Measurements from ENCODE around the gene RIMBP3B. TPM values are rescaled to one million over a fixed set of nuclear protein-coding genes. Genes with fewer than 3 reads are reported as not detected.
"Not testable (repeated sequence)": the region's sequence is repeated elsewhere in the genome, so short reads cannot be mapped to it uniquely, and the experiment has no call there.

The RIMBP3B gene
- total RNA-seq, 1 experiment from 2014 or later = 0.39 TPM

- H3K27ac Mint-ChIP-seq; H3K4me1 ChIP-seq (ENCODE audit: insufficient read depth, low read length); H3K4me1 Mint-ChIP-seq; H3K18ac ChIP-seq (ENCODE audit: insufficient read length, low read depth, low read length); H3K79me2 ChIP-seq (ENCODE audit: insufficient read depth, low read length); H2BK20ac ChIP-seq (ENCODE audit: low read depth, low read length, poor library complexity, severe bottlenecking); H3K36me3 Mint-ChIP-seq (ENCODE audit: insufficient read depth in 1 of 3, low read depth in 3 of 3); H4K8ac ChIP-seq (replicated peaks; ENCODE audit: insufficient read length, low read depth, low read length); H2BK5ac ChIP-seq (ENCODE audit: insufficient read length, low read length); H3K56ac ChIP-seq (ENCODE audit: insufficient read length, low read depth, low read length); H3K9me3 Mint-ChIP-seq; H4K5ac ChIP-seq (ENCODE audit: insufficient read length, low read depth, low read length); H3K9ac ChIP-seq (ENCODE audit: extremely low read depth, insufficient read length, low read length); H2BK15ac ChIP-seq (ENCODE audit: low read depth, low read length); H3K14ac ChIP-seq (ENCODE audit: insufficient read depth, low read length); H2AFZ ChIP-seq (ENCODE audit: low read length); H4K20me1 ChIP-seq (ENCODE audit: control insufficient read depth, insufficient read depth, insufficient read length); H3K4me3 Mint-ChIP-seq; H3K4me2 ChIP-seq (ENCODE audit: insufficient read depth, insufficient read length, low read length); H2BK120ac ChIP-seq (ENCODE audit: low read depth, low read length, poor library complexity, severe bottlenecking); H3K27ac ChIP-seq (ENCODE audit: insufficient read length, low read depth, low read length); H3K27me3 Mint-ChIP-seq (ENCODE audit: low read depth); H3K27me3 ChIP-seq (ENCODE audit: insufficient read depth, low read length); H3K23me2 ChIP-seq (ENCODE audit: insufficient read length, low read depth, low read length, poor library complexity, severe bottlenecking); DNase-seq; H3K4ac ChIP-seq (ENCODE audit: low read depth, low read length); H3T11ph ChIP-seq (ENCODE audit: low read length); H3K79me1 ChIP-seq (ENCODE audit: insufficient read depth, low read depth, low read length, poor library complexity, severe bottlenecking); H2BK12ac ChIP-seq (ENCODE audit: insufficient read length, low read depth, low read length); H3K9me3 ChIP-seq (ENCODE audit: control insufficient read depth, low read depth, low read length); H2AK5ac ChIP-seq (ENCODE audit: insufficient read length, low read length); H3K23ac ChIP-seq (ENCODE audit: insufficient read length, low read depth, low read length); H4K91ac ChIP-seq (ENCODE audit: insufficient read length, low read depth, low read length): not testable (repeated sequence)
- WGBS (ENCODE audit: extremely low coverage, insufficient read length, low lambda C conversion rate) = no CpG with 5 or more reads among the region's 79 CpGs
Measured at GRCh38 chr22:21384468-21385357, 1.2 kb downstream of the RIMBP3B start.

- DNase-seq; H3K36me3 Mint-ChIP-seq (ENCODE audit: insufficient read depth in 1 of 3, low read depth in 3 of 3); H2AK5ac ChIP-seq (ENCODE audit: insufficient read length, low read length); H3K79me1 ChIP-seq (ENCODE audit: insufficient read depth, low read depth, low read length, poor library complexity, severe bottlenecking); H3K27ac ChIP-seq (ENCODE audit: insufficient read length, low read depth, low read length); H3K79me2 ChIP-seq (ENCODE audit: insufficient read depth, low read length); H3K9ac ChIP-seq (ENCODE audit: extremely low read depth, insufficient read length, low read length); H2BK12ac ChIP-seq (ENCODE audit: insufficient read length, low read depth, low read length); H4K8ac ChIP-seq (replicated peaks; ENCODE audit: insufficient read length, low read depth, low read length); H3K23ac ChIP-seq (ENCODE audit: insufficient read length, low read depth, low read length); H2BK15ac ChIP-seq (ENCODE audit: low read depth, low read length); H3K4me1 ChIP-seq (ENCODE audit: insufficient read depth, low read length); H3K14ac ChIP-seq (ENCODE audit: insufficient read depth, low read length); H3K27me3 ChIP-seq (ENCODE audit: insufficient read depth, low read length); H3K9me3 ChIP-seq (ENCODE audit: control insufficient read depth, low read depth, low read length); H3K56ac ChIP-seq (ENCODE audit: insufficient read length, low read depth, low read length); H3T11ph ChIP-seq (ENCODE audit: low read length); H4K20me1 ChIP-seq (ENCODE audit: control insufficient read depth, insufficient read depth, insufficient read length); H3K4me1 Mint-ChIP-seq; H3K4ac ChIP-seq (ENCODE audit: low read depth, low read length); H2BK5ac ChIP-seq (ENCODE audit: insufficient read length, low read length); H2BK20ac ChIP-seq (ENCODE audit: low read depth, low read length, poor library complexity, severe bottlenecking); H3K4me3 Mint-ChIP-seq; H4K91ac ChIP-seq (ENCODE audit: insufficient read length, low read depth, low read length); H4K5ac ChIP-seq (ENCODE audit: insufficient read length, low read depth, low read length); H3K27ac Mint-ChIP-seq; H3K9me3 Mint-ChIP-seq; H3K27me3 Mint-ChIP-seq (ENCODE audit: low read depth); H3K23me2 ChIP-seq (ENCODE audit: insufficient read length, low read depth, low read length, poor library complexity, severe bottlenecking); H2AFZ ChIP-seq (ENCODE audit: low read length); H2BK120ac ChIP-seq (ENCODE audit: low read depth, low read length, poor library complexity, severe bottlenecking); H3K4me2 ChIP-seq (ENCODE audit: insufficient read depth, insufficient read length, low read length); H3K18ac ChIP-seq (ENCODE audit: insufficient read length, low read depth, low read length): not testable (repeated sequence)
- no CpG with 5 or more reads among the region's 7 CpGs for WGBS (ENCODE audit: extremely low coverage, insufficient read length, low lambda C conversion rate)
Measured at GRCh38 chr22:21389480-21389879, 5.9 kb downstream of the RIMBP3B start.

Measured in H9 (cell line).